DOHH2 (cell line): Measurements from ENCODE around the gene OR5V1.
"Not testable (repeated sequence)": the region's sequence is repeated elsewhere in the genome, so short reads cannot be mapped to it uniquely, and the experiment has no call there.

ENCODE experiments used
- H3F3A ChIP-seq: fragments of 200-600 bp; sonication (generic), shearing (Covaris generic); 2 replicates; pipeline ENCODE4 v1.6.0; 2016; ENCODE audit warnings: antibody characterized with exemption, mild to moderate bottlenecking; ENCODE audit not compliant: control insufficient read depth, insufficient read depth
- H3K27ac ChIP-seq: fragments of 200-600 bp; sonication (generic); 2 replicates; pipeline ENCODE4 v1.5.1; 2014; ENCODE audit warnings: low read depth, mild to moderate bottlenecking, low read length, moderate library complexity
- H3K27me3 ChIP-seq: fragments of 200-600 bp; sonication (generic); 2 replicates; pipeline ENCODE4 v1.6.1; 2014; ENCODE audit warnings: mild to moderate bottlenecking, low read length, mixed read lengths; ENCODE audit not compliant: control insufficient read depth
- H3K36me3 ChIP-seq: fragments of 200-600 bp; sonication (generic); 2 replicates; pipeline ENCODE4 v1.6.1; 2014; ENCODE audit warnings: mild to moderate bottlenecking, low read length, moderate library complexity, mixed read lengths; ENCODE audit not compliant: control insufficient read depth
- H3K4me1 ChIP-seq: fragments of 200-600 bp; sonication (generic); 2 replicates; pipeline ENCODE4 v1.6.1; 2014; ENCODE audit warnings: mild to moderate bottlenecking, low read length, mixed read lengths; ENCODE audit not compliant: control insufficient read depth
- H3K4me2 ChIP-seq: fragments of 200-600 bp; sonication (generic); 2 replicates; pipeline ENCODE4 v1.6.0; 2014; ENCODE audit warnings: mild to moderate bottlenecking, low read length, moderate library complexity
- H3K4me3 ChIP-seq: fragments of 200-600 bp; sonication (generic); 2 replicates; pipeline ENCODE4 v1.5.1; 2014; ENCODE audit warnings: mild to moderate bottlenecking, low read length, mixed read lengths
- H3K79me2 ChIP-seq: fragments of 200-600 bp; sonication (generic); 2 replicates; pipeline ENCODE4 v1.6.1; 2014; ENCODE audit warnings: mild to moderate bottlenecking, low read length, mixed read lengths; ENCODE audit not compliant: control insufficient read depth
- H3K9me2 ChIP-seq: fragments of 200-600 bp; sonication (generic); replicated peaks from 2 replicates; pipeline ENCODE4 v1.6.1; 2014; ENCODE audit warnings: mild to moderate bottlenecking, low read length, mixed read lengths; ENCODE audit not compliant: control insufficient read depth
- H3K9me3 ChIP-seq: fragments of 200-600 bp; sonication (generic); 2 replicates; pipeline ENCODE4 v1.6.1; 2014; ENCODE audit warnings: antibody characterized with exemption, low read length, mixed read lengths; ENCODE audit not compliant: control insufficient read depth, insufficient read depth
- H4K20me1 ChIP-seq: fragments of 200-600 bp; sonication (generic); 2 replicates; pipeline ENCODE4 v1.6.0; 2014; ENCODE audit warnings: low read depth, mild to moderate bottlenecking, antibody characterized with exemption, low read length, moderate library complexity; ENCODE audit not compliant: control insufficient read depth, insufficient read depth
- CTCF ChIP-seq: fragments of 200-600 bp; sonication (generic); IDR thresholded peaks from one replicate; pipeline ENCODE4 v1.5.1; 2014; ENCODE audit warnings: antibody characterized with exemption, mild to moderate bottlenecking, low read depth, low read length; ENCODE audit not compliant: poor library complexity, severe bottlenecking
- EZH2phosphoT487 ChIP-seq: fragments of 200-600 bp; sonication (generic); IDR thresholded peaks from 2 replicates; pipeline ENCODE4 v1.6.1; 2017; ENCODE audit warnings: borderline replicate concordance, mild to moderate bottlenecking, antibody characterized with exemption, low read length, moderate library complexity, mixed read lengths

Gene OR5V1

GRCh38 chr6:29375191-29375590 lies 6.5 kb upstream of the OR5V1 start, which contains the start of gene OR12D3:
Gene OR12D3, minus strand, starts transcription at chr6:29375291. Its CDS starts 4 bp downstream, at chr6:29375287.
- Histone ChIP-seq H3K79me2 (no peaks in the 10 kb centered on the region), H3K27me3 (no peaks in the 10 kb centered on the region), H3K9me3 (no peaks in the 10 kb centered on the region), H3K27ac (no peak within 1 kb of the TSS), H3K9me2 (no peaks in the 10 kb centered on the region), H4K20me1 (no peaks in the 10 kb centered on the region), H3K36me3 (no peaks in the 10 kb centered on the region), H3F3A (no peaks in the 10 kb centered on the region), H3K4me2 (no peak within 1 kb of the TSS), H3K4me3 (no peak within 1 kb of the TSS), H3K4me1 (no peaks in the 10 kb centered on the region)
- TF ChIP-seq CTCF (no peak), EZH2phosphoT487 (no peak)

- Histone ChIP-seq H3K27me3 (no peaks in the 10 kb centered on the region), H3F3A (no peaks in the 10 kb centered on the region), H4K20me1 (no peaks in the 10 kb centered on the region), H3K4me3 (no peak overlapping the region), H3K9me2 (no peaks in the 10 kb centered on the region), H3K4me2 (no peak overlapping the region), H3K4me1 (no peaks in the 10 kb centered on the region), H3K9me3 (no peaks in the 10 kb centered on the region), H3K27ac (no peak overlapping the region), H3K79me2 (no peaks in the 10 kb centered on the region), H3K36me3 (no peaks in the 10 kb centered on the region)
- TF ChIP-seq CTCF, result no peak
- TF ChIP-seq EZH2phosphoT487, result no peak
These were observed 13.1 kb downstream of the OR5V1 start for GRCh38 chr6:29355603-29356002.

- Histone ChIP-seq H3K4me2 (no peak overlapping the region), H4K20me1 (no peaks in the 10 kb centered on the region), H3K4me3 (no peak overlapping the region), H3K4me1 (no peaks in the 10 kb centered on the region), H3K27me3 (no peaks in the 10 kb centered on the region), H3K9me2 (no peaks in the 10 kb centered on the region), H3K9me3 (no peaks in the 10 kb centered on the region), H3K79me2 (no peaks in the 10 kb centered on the region), H3F3A (no peaks in the 10 kb centered on the region), H3K36me3 (no peaks in the 10 kb centered on the region), H3K27ac (no peak overlapping the region)
- no peak for TF ChIP-seq EZH2phosphoT487
- no peak for TF ChIP-seq CTCF
These were observed 13.7 kb downstream of the OR5V1 start for GRCh38 chr6:29354980-29355379.

- not testable (repeated sequence) for H3K4me2 ChIP-seq, H3K27me3 ChIP-seq, H3K9me2 ChIP-seq, H3K27ac ChIP-seq, H3K79me2 ChIP-seq, H3F3A ChIP-seq, H3K9me3 ChIP-seq, H4K20me1 ChIP-seq, H3K4me1 ChIP-seq, H3K36me3 ChIP-seq, H3K4me3 ChIP-seq
These were observed 19.3 kb downstream of the OR5V1 start for GRCh38 chr6:29349348-29349747.
